Measurements from ENCODE around the gene SPATA45. TPM values are rescaled to one million over a fixed set of nuclear protein-coding genes. Genes with fewer than 3 reads are reported as not detected.
"Not testable (repeated sequence)": the region's sequence is repeated elsewhere in the genome, so short reads cannot be mapped to it uniquely, and the experiment has no call there.

Gene SPATA45
- total and polyA plus RNA-seq, 2 of the 13 experiments (the other 11 are each of a cell fraction or from before 2014, with no cell fraction given), result 0.17 to 0.64 TPM

GRCh38 chr1:212863345-212863744 lies 15.9 kb upstream of the SPATA45 start:
- H3K36me3 ChIP-seq (replicated peaks in 1 of 2; ENCODE audit: control insufficient read depth in 1 of 2, insufficient read depth in 2 of 2, low read length in 2 of 2); H2AFZ ChIP-seq (ENCODE audit: low read length); BruUV-seq (replicated peaks); H3K27me3 ChIP-seq (ENCODE audit: control insufficient read depth in 1 of 2, insufficient read depth in 2 of 2, low read length in 2 of 2); FAIRE-seq; POLR2A ChIA-PET; ATAC-seq; H3K27ac ChIP-seq (ENCODE audit: extremely low read length, insufficient read depth, low read length); intact Hi-C loops (cut with micrococcal nuclease; ENCODE audit: unreplicated experiment); CTCF ChIA-PET (ENCODE audit: low intra/inter-chr PET ratio, low total read pairs); in situ Hi-C loops (cut with HindIII; ENCODE audit: extremely low pct_ligation_motif_present, low pct_unique_long_range_greater_than_20kb); H3K4me3 ChIP-seq (replicated peaks in 1 of 3; ENCODE audit: insufficient read depth in 1 of 3, low read depth in 2 of 3, low read length in 3 of 3); H3K9ac ChIP-seq (ENCODE audit: insufficient read depth, low read depth, low read length); H3K9me3 ChIP-seq (ENCODE audit: low read length); DNase-seq (ENCODE audit: low spot score): not testable (repeated sequence)
- H3K79me2 ChIP-seq (ENCODE audit: insufficient read depth, low read length), result peaks cover 58% of the 10 kb centered on the region
- WGBS (ENCODE audit: low lambda C conversion rate), result 94% methylated on average over 10 of the region's 10 CpGs
- peaks cover 12% of the 10 kb centered on the region for H4K20me1 ChIP-seq (ENCODE audit: insufficient read depth, low read length)
- TF ChIP-seq CEBPG (CRISPR knock-in tag; IDR thresholded peaks at IDR 0.05) (peak; percentile 69), ZNF460 (CRISPR knock-in tag; IDR thresholded peaks at IDR 0.05; ENCODE audit: borderline replicate concordance) (peak; percentile 16; the same call in 1 of the 2 replicates), CEBPB (IDR thresholded peaks at IDR 0.05; ENCODE audit: borderline replicate concordance, low read depth, low read length) (peak; percentile 21; the same call in 1 of the 2 replicates)
- TF ChIP-seq, protein P1, sequence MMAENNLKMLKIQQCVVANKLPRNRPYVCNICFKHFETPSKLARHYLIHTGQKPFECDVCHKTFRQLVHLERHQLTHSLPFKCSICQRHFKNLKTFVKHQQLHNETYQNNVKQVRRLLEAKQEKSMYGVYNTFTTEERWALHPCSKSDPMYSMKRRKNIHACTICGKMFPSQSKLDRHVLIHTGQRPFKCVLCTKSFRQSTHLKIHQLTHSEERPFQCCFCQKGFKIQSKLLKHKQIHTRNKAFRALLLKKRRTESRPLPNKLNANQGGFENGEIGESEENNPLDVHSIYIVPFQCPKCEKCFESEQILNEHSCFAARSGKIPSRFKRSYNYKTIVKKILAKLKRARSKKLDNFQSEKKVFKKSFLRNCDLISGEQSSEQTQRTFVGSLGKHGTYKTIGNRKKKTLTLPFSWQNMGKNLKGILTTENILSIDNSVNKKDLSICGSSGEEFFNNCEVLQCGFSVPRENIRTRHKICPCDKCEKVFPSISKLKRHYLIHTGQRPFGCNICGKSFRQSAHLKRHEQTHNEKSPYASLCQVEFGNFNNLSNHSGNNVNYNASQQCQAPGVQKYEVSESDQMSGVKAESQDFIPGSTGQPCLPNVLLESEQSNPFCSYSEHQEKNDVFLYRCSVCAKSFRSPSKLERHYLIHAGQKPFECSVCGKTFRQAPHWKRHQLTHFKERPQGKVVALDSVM (CRISPR knock-in tag; IDR thresholded peaks at IDR 0.05), result 0 out of 2 replicates have a peak, but pooled peaks have one; percentile 14
- H3K4me2 ChIP-seq (ENCODE audit: low read depth, low read length), result peak overlapping the region; percentile 52; the same call in 1 of the 2 replicates
- peaks cover 44% of the 10 kb centered on the region for H3K4me1 ChIP-seq (ENCODE audit: insufficient read depth, low read length)

GRCh38 chr1:212862111-212862690 lies 14.8 kb upstream of the SPATA45 start:
- DNase-seq (ENCODE audit: low spot score) (no peak), FAIRE-seq (no peak), ATAC-seq (no peak)
- H3K4me3 ChIP-seq (replicated peaks in 1 of 3; ENCODE audit: insufficient read depth in 1 of 3, low read depth in 2 of 3, low read length in 3 of 3), result peak overlapping the region in 2 of 3 experiments; percentile 4 to 41; a peak in 2 of 6 replicates
- no peak overlapping the region for H2AFZ ChIP-seq (ENCODE audit: low read length)
- in situ Hi-C loops (cut with HindIII; ENCODE audit: extremely low pct_ligation_motif_present, low pct_unique_long_range_greater_than_20kb), result no loop called here
- TF ChIP-seq CEBPB (IDR thresholded peaks at IDR 0.05; ENCODE audit: borderline replicate concordance, low read depth, low read length) (peak; percentile 16; the same call in 1 of the 2 replicates), SRSF1 (optimal IDR thresholded peaks at IDR 0.05; ENCODE audit: low read depth, low read length) (no peak), NFE2L1 (CRISPR knock-in tag; IDR thresholded peaks at IDR 0.05; ENCODE audit: borderline replicate concordance) (no peak), SMARCE1 (IDR thresholded peaks at IDR 0.05; ENCODE audit: borderline replicate concordance) (no peak), POGZ (CRISPR knock-in tag; IDR thresholded peaks at IDR 0.05) (no peak)
- H3K27me3 ChIP-seq (ENCODE audit: control insufficient read depth in 1 of 2, insufficient read depth in 2 of 2, low read length in 2 of 2), result no peaks in the 10 kb centered on the region; a peak in 1 of 5 replicates
- CTCF ChIA-PET (ENCODE audit: low intra/inter-chr PET ratio, low total read pairs), result no interaction called here
- H3K9ac ChIP-seq (ENCODE audit: insufficient read depth, low read depth, low read length), result no peak overlapping the region
- intact Hi-C loops (cut with micrococcal nuclease; ENCODE audit: unreplicated experiment), result no loop called here
- BruUV-seq (replicated peaks), result no TSS peak
- peaks cover 44% of the 10 kb centered on the region for H3K4me1 ChIP-seq (ENCODE audit: insufficient read depth, low read length)
- H3K36me3 ChIP-seq (replicated peaks in 1 of 2; ENCODE audit: control insufficient read depth in 1 of 2, insufficient read depth in 2 of 2, low read length in 2 of 2), result peaks cover 4 to 9% of the 10 kb centered on the region in 2 experiments; a peak in 4 of 5 replicates
- WGBS (ENCODE audit: low lambda C conversion rate), result 79% methylated on average over 2 of the region's 2 CpGs
- POLR2A ChIA-PET, result interaction anchor here (7.2 kb wide), 1 partner anchor 70 kb away, joined by 80 read pairs; the partner anchor contains the start of genes NSL1 and TATDN3
- H3K4me2 ChIP-seq (ENCODE audit: low read depth, low read length), result peak overlapping the region; percentile 52
- peaks cover 12% of the 10 kb centered on the region for H4K20me1 ChIP-seq (ENCODE audit: insufficient read depth, low read length)
- peaks cover 59% of the 10 kb centered on the region for H3K79me2 ChIP-seq (ENCODE audit: insufficient read depth, low read length)
- H3K27ac ChIP-seq (ENCODE audit: extremely low read length, insufficient read depth, low read length), result no peak overlapping the region
- no peaks in the 10 kb centered on the region for H3K9me3 ChIP-seq (ENCODE audit: low read length)

Data from HepG2 (cell line).